Skin of body (tissue), 2 donors: ENCODE measurements around the gene MAP2. TPM values are rescaled to one million over a fixed set of nuclear protein-coding genes. Genes with fewer than 3 reads are reported as not detected.
A peak's percentile ranks its signal among the peaks of the same experiment; 100 is the strongest.

Experiments
- DNase-seq: peaks from one replicate; lab custom pipeline; 2025; lab: John Stamatoyannopoulos, UW
- total RNA-seq: library from RNA; depleted of rRNA; stranded (reverse); fragments of >200 nt; gene quantifications from one replicate; pipeline ENCODE4 v1.2.3, GENCODE V29; 2014

MAP2 gene
- total RNA-seq, 1 donor from 2014 or later, result 14.4 TPM

- DNase-seq, result no peak
Measured at GRCh38 chr2:209424781-209425470, 1.1 kb downstream of the MAP2 start.

DNA sequence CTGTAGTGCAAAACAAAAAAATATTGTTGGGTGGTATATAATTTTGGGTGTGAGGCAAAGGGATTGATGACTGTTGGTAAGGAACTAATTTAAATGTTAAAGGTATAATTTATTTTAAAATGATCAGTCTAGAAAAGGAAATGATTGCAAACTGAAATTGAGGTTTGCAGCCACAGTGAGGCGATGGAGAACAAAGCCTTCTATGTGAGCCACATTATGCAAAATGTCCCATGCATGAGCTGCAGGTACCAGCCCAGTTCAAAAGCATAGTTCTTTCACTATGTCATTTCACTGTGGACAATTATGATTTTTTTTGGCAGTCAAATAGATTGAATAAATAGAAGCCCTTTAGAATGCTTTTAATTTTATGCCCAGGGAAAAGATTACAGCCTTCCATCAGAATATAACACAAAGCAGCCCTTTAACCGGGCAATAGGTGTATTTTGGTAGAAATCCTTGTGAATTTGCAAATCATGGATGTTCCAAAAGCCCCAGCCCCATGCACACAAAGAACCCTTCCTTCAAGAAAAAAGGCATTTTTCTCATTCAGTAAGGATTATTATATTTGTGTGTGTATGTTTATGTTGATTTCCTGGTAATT, 1.7 kb downstream of the MAP2 start:
- no peak for DNase-seq

DNA sequence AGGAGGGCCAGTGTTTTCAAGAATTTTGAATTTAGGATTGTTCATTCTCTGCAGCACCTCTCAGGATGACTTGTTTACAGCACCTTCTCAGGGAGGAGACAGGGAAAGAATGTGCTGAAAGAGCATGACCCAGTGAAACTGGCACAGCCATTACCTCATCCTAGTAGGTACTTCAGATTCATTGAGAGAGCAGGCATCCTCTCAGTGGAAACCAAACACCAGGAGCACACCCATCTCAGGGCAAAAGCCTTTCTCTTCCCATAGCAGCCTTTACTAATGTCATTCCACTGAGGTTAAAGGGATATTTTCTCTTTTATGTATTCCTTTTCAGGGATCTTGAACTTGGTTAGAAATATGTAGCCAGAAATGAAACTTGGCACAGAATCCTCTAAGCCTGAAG, 2.6 kb downstream of the MAP2 start:
- no peak for DNase-seq

- peak; percentile 60 for DNase-seq
Measured at GRCh38 chr2:209431701-209432100, 7.9 kb downstream of the MAP2 start.

DNA sequence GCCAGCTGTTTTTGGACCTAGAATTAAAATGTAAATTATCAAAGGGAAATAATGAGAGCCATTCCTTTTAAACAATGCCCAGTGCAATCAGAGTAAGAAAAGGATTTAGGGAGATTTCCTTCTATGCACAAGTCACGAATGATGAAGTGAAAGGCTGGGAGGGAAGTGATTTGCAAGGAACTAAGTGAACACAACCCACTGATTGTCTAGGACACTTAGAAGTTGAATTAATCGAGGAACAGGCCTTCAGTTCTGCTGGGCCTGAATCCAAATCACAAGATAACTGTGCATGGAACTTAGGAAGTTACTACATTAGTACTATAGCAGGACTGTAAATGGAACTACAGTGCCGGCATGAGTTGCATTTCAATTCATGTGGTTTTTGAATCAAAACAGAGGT, 17.7 kb downstream of the MAP2 start:
- no peak for DNase-seq

GRCh38 chr2:209442939-209443338, 19.1 kb downstream of the MAP2 start:
- no peak for DNase-seq

DNA sequence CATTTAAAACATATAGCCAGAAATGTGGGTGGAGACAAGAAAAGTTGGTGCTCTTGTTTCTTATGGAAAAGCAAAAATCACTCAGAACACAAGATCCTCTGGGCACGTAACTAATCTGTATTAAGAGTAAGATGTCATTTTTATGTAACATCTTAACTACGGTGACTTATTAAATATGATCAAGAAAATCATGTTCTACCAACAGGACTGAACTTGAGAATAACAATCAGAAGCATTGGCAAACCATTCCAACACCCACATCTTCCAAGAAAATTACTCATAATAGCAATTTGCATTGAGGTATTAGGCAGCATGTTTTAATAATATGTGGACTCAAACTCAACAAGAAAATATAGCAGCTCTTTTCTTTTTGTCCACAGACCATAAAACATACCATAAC, 21.6 kb downstream of the MAP2 start:
- DNase-seq, result no peak

- DNase-seq, result peak; percentile 5
Measured at GRCh38 chr2:209451209-209451834, 27.5 kb downstream of the MAP2 start.

- no peak for DNase-seq
Measured at GRCh38 chr2:209456489-209456888, 32.6 kb downstream of the MAP2 start.

DNA sequence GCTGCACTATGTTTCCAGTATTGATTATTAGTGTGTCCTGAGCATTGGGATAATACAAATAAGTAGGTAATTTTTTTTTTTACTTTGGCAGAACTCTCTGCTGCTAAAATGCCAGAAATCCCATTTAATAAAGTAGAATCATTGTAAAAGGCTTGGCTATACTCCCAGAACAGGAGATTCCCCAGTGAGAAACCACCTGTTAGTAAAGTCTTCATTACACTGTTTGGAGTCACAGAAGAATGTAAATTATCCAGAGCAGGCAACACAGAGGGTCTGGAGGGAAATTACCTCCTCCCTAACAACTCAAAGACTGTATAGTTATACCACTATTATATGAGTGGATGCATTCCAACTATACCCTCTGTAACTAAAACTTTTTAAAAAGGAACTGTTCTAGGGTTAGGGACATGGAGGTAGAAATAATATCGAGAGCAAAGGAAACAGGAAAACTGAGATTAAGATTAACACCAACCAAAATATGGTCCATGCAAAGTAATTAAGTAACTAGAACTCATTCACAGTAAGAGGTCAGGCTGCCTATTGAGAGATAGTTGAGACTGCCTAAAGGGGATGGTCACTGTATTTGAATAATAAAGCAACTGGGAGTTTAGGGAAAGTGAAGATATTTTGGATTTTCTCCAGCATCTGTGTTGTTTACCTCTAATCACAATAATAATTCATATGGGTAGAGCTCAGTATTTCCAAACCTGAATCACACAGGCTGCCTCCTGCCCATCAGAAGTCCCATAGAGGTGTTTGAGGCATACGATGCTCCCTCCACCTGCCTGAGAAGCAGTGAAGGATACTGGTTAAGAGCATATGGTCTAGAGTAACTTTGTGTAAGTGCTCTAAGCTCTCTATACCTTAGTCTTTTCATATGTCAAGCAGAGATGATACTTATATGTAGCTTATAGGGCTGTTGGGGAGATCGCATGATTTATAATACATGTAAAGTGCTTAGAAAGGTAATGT, 34.4 kb downstream of the MAP2 start:
- DNase-seq, result no peak

DNA sequence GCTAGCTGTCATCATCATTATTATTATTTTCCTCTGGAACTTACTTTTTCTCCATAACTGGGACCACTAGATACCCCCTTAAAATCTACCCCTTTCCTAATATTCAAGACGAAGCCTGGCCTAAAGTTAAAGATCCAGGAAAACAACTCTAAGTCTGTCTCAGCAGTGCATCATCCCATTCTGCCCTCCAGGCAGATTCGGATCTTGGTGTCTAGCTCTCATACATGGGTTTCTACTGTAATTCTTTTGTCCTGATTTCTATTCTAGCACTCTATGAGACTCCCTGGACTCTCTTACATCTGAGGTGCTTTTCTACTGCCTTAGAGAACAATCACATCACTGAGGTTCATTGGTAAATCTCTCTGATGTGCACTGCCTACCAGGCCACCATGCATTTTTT, 35.5 kb downstream of the MAP2 start:
- no peak for DNase-seq

- DNase-seq, result no peak
Measured at GRCh38 chr2:209460151-209460761, 36.4 kb downstream of the MAP2 start.

GRCh38 chr2:209463226-209463625, 39.4 kb downstream of the MAP2 start:
- DNase-seq, result no peak

GRCh38 chr2:209463835-209464234, 40.0 kb downstream of the MAP2 start:
- DNase-seq, result no peak

DNA sequence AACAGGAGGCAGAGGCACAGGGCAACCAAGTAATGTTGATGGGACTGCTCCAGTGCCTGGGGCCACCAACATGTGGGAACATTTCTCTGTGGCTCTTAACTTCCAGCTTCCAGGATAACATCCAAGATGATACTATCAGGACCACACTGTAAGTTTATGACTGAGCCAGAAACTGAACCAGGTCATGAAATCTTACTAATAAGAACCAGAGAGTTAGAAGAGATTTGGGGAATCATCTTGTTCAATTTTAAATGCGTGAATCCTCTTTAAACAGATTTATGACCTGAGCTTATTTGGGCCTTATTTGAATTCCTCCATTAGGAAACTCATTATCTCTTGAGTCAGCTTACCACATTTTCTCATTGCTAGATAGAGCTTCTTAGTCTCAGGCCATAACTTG, 45.0 kb downstream of the MAP2 start:
- no peak for DNase-seq

GRCh38 chr2:209469481-209469880, 45.6 kb downstream of the MAP2 start:
- DNase-seq, result no peak

DNA sequence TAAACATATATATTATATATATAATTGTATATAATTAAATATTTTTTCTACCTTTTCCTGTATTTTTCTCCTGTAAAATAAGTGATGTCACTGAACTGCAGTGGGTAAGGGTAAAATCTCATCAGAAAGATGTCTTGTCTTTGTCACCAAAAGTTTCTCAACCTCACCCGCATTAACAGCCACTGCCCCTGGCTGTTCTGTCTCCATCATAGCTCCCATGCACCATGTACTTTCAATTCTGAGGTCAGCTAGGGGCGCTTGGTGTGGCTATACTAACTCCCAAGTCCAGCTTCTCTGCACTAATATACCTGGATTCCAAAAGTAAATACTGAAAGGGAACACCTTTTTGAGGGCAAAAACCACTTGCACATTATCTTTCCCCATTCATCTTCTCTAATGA, 46.6 kb downstream of the MAP2 start:
- no peak for DNase-seq

DNA sequence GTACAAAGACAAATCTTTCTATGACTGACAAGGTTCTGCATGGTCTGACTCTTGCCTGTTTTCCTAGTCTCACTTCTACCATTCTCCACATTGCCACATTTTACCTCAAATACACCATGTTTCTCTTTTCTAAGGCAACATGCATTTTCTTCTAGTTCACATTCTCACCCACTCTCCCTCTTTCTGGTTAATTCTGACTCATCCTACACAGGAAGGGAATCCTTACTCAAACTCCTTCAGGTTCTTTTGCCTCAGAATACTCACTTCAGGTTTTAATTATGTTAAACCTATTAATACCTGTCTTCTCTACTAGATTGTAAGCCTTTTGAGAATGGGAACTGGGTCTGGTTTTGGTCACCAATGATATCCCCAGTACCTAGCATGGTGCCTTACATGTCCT, 47.2 kb downstream of the MAP2 start:
- DNase-seq, result no peak

DNA sequence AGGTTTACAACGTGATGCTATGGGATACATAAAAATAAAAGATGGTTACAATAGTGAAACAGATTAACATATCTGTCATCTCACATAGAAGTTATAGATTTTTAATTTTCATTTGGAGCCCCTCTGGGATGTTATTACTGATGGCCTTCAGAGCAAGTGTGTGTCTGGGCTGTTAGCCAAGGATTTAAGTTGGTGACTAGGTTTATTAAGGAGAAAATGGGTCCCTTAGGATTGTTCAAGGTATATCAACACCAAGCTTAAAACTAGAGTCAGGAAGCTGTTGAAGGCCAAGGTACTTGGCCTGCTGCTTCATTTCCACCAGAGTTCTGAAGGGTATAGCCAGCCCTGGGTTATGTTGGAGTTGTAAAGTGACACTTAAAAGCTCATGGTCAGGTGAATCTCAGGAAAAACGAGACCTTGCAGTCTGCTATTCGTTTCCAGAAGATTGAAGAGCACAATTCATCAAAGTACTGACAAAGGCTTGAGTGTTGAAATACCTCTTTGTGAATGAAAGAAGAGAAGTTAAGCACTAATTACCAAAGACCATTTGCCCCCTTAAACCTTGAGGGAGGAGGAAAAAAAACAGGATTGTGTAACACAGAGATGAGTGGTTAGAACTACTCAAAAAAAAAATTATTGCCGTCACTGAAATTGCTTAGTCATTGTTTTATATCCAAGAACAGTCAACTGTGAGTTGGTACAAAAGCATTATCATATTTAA, 48.4 kb downstream of the MAP2 start:
- DNase-seq, result no peak

DNA sequence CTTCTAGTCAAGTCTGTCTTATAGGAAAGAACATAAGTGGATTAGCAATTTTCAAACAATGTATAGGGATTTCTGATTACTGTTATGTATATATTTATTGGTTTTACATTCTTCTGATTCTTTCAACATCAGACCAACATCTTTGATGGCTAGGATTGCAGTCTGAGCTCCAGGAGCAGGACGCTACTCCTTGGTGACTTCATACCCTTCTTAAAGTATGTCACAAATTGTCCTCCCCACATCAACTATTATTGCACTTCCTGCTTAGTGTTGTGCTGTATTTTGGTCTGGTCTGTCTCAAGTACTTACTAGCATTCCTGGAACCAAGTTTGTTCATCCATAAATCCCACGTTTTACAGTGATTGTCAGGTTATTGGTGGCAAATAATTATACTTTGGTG, 49.0 kb downstream of the MAP2 start:
- DNase-seq, result no peak

DNA sequence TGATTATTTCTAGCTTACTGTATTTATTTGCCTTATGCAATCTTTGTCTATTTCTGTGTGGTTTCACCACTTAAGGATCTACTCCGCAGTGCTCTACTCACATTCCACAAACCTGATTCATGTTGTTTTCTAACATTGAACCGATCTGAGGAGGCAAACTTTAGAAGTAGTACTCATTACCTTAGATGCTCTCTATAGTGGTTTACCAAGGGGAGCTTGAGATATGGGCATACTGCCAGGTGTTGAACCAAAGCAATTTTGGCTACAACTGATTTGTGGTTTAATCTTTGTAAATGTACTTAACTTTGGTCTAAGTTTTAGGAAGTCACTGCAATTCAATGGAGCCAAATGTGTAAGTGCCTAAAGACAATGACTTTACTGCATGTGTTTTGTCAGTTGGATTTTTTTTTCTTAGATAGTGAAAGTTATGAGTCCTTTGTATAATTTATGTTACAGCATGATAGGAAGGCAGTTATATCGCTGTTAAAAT, 50.1 kb downstream of the MAP2 start:
- DNase-seq, result no peak
